ENCODE measurements around the gene GHITM.

The GHITM gene

GRCh38 chr10:84126785-84127167 is 12.5 kb upstream of the GHITM start:
- no peak for DNase-seq (ENCODE audit: low spot score)
- in situ Hi-C loops (cut with MboI; ENCODE audit: low pct_unique_long_range_greater_than_20kb, low sequenced_read_pairs, unreplicated experiment): no loop called here
- TF ChIP-seq, protein P1, sequence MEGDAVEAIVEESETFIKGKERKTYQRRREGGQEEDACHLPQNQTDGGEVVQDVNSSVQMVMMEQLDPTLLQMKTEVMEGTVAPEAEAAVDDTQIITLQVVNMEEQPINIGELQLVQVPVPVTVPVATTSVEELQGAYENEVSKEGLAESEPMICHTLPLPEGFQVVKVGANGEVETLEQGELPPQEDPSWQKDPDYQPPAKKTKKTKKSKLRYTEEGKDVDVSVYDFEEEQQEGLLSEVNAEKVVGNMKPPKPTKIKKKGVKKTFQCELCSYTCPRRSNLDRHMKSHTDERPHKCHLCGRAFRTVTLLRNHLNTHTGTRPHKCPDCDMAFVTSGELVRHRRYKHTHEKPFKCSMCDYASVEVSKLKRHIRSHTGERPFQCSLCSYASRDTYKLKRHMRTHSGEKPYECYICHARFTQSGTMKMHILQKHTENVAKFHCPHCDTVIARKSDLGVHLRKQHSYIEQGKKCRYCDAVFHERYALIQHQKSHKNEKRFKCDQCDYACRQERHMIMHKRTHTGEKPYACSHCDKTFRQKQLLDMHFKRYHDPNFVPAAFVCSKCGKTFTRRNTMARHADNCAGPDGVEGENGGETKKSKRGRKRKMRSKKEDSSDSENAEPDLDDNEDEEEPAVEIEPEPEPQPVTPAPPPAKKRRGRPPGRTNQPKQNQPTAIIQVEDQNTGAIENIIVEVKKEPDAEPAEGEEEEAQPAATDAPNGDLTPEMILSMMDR (IDR thresholded peaks at IDR 0.05; ENCODE audit: extremely low read depth, insufficient read depth, missing control alignments): no peak

- in situ Hi-C loops (cut with MboI; ENCODE audit: low pct_unique_long_range_greater_than_20kb, low sequenced_read_pairs, unreplicated experiment): no loop called here
- no peak for DNase-seq (ENCODE audit: low spot score)
- TF ChIP-seq, protein P1 (IDR thresholded peaks at IDR 0.05; ENCODE audit: extremely low read depth, insufficient read depth, missing control alignments): no peak
Measured at GRCh38 chr10:84135836-84136235, 3.5 kb upstream of the GHITM start.

GRCh38 chr10:84137811-84138210 is 1.5 kb upstream of the GHITM start:
- no peak for DNase-seq (ENCODE audit: low spot score)
- in situ Hi-C loops (cut with MboI; ENCODE audit: low pct_unique_long_range_greater_than_20kb, low sequenced_read_pairs, unreplicated experiment): no loop called here
- TF ChIP-seq, protein P1 (IDR thresholded peaks at IDR 0.05; ENCODE audit: extremely low read depth, insufficient read depth, missing control alignments): no peak

GRCh38 chr10:84138478-84139125 is 707 bp upstream of the GHITM start:
- in situ Hi-C loops (cut with MboI; ENCODE audit: low pct_unique_long_range_greater_than_20kb, low sequenced_read_pairs, unreplicated experiment): no loop called here
- TF ChIP-seq, protein P1 (IDR thresholded peaks at IDR 0.05; ENCODE audit: extremely low read depth, insufficient read depth, missing control alignments): no peak
- peak; percentile 21 for DNase-seq (ENCODE audit: low spot score)

- in situ Hi-C loops (cut with MboI; ENCODE audit: low pct_unique_long_range_greater_than_20kb, low sequenced_read_pairs, unreplicated experiment): loop anchor here (10.0 kb wide), 1 partner anchor 75 kb away; no protein-coding TSS in a partner anchor
Measured at GRCh38 chr10:84140036-84140379, 699 bp downstream of the GHITM start.

GRCh38 chr10:84147347-84147746 is 8.0 kb downstream of the GHITM start:
- no peak for DNase-seq (ENCODE audit: low spot score)
- in situ Hi-C loops (cut with MboI; ENCODE audit: low pct_unique_long_range_greater_than_20kb, low sequenced_read_pairs, unreplicated experiment): loop anchor here (10.0 kb wide), 1 partner anchor 67 kb away; no protein-coding TSS in a partner anchor
- TF ChIP-seq, protein P1 (IDR thresholded peaks at IDR 0.05; ENCODE audit: extremely low read depth, insufficient read depth, missing control alignments): no peak

More at GRCh38 chr10:84140036-84140379, 699 bp downstream of the GHITM start:
- TF ChIP-seq, protein P1 (IDR thresholded peaks at IDR 0.05; ENCODE audit: extremely low read depth, insufficient read depth, missing control alignments): no peak
- DNase-seq (ENCODE audit: low spot score): no peak

Data from GM13977 (cell line).